NB4 (cell line): ENCODE measurements around the gene FURIN.

Experiments
- MYC ChIP-seq: IDR thresholded peaks from 2 replicates; pipeline ENCODE4 v1.6.1; 2011; ENCODE audit warnings: low read depth, low read length
- POLR2A ChIP-seq: IDR thresholded peaks from 2 replicates; pipeline ENCODE4 v1.6.1; 2011; ENCODE audit warnings: mild to moderate bottlenecking; ENCODE audit not compliant: insufficient read length; ENCODE audit errors: extremely low read depth
- TF ChIP-seq, protein P1 (sequence below): IDR thresholded peaks from one replicate; pipeline ENCODE4 v1.5.1; 2012; ENCODE audit warnings: low read depth, low read length

DNA sequence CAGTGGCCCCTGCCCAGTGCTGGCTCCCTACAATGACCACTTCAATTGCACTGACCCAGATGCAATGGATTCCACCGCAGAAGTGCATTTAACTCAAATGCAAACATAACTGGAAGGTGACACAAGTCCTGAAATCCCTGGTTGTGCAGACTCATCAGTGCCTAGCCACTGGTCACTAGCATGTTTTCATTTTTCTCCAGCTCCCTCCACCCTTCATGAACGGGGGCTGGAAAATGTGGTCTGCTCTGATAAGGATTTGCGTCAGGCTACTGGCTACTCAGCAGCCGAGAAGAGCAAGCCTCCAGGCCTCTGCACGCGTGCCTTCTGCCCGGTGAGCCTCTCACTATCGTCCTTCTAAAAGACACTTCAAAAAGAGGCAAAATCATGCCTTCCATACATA lies 27.4 kb upstream of the FURIN start:
- TF ChIP-seq, protein P1, sequence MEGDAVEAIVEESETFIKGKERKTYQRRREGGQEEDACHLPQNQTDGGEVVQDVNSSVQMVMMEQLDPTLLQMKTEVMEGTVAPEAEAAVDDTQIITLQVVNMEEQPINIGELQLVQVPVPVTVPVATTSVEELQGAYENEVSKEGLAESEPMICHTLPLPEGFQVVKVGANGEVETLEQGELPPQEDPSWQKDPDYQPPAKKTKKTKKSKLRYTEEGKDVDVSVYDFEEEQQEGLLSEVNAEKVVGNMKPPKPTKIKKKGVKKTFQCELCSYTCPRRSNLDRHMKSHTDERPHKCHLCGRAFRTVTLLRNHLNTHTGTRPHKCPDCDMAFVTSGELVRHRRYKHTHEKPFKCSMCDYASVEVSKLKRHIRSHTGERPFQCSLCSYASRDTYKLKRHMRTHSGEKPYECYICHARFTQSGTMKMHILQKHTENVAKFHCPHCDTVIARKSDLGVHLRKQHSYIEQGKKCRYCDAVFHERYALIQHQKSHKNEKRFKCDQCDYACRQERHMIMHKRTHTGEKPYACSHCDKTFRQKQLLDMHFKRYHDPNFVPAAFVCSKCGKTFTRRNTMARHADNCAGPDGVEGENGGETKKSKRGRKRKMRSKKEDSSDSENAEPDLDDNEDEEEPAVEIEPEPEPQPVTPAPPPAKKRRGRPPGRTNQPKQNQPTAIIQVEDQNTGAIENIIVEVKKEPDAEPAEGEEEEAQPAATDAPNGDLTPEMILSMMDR, result no peak
- TF ChIP-seq MYC (no peak), POLR2A (no peak)
